ENCODE data around the gene ALDH1A2.
"Not testable (repeated sequence)": the region's sequence is repeated elsewhere in the genome, so short reads cannot be mapped to it uniquely, and the experiment has no call there.

The ALDH1A2 gene

GRCh38 chr15:58065445-58066041, at the start of gene ALDH1A2:
Gene ALDH1A2, minus strand, starts transcription at chr15:58065711. Its CDS starts 61 bp downstream, at chr15:58065650.
- DNase-seq (ENCODE audit: low read depth in 2 of 2) = no peak

GRCh38 chr15:58114812-58115211, 49.3 kb upstream of the ALDH1A2 start:
- DNase-seq (ENCODE audit: low read depth in 2 of 2) = no peak

- no peak for DNase-seq (ENCODE audit: low read depth in 2 of 2)
Observed at GRCh38 chr15:58114388-58114787, 48.9 kb upstream of the ALDH1A2 start.

- DNase-seq (ENCODE audit: low read depth in 2 of 2) = not testable (repeated sequence)
Observed at GRCh38 chr15:58113358-58113757, 47.8 kb upstream of the ALDH1A2 start.

GRCh38 chr15:58111718-58112104, 46.2 kb upstream of the ALDH1A2 start:
- DNase-seq (ENCODE audit: low read depth in 2 of 2) = no peak

GRCh38 chr15:58110999-58111717, 45.6 kb upstream of the ALDH1A2 start:
- no peak for DNase-seq (ENCODE audit: low read depth in 2 of 2)

GRCh38 chr15:58109419-58109818, 43.9 kb upstream of the ALDH1A2 start:
- no peak for DNase-seq (ENCODE audit: low read depth in 2 of 2)

- DNase-seq (ENCODE audit: low read depth in 2 of 2) = no peak
Observed at GRCh38 chr15:58108117-58108516, 42.6 kb upstream of the ALDH1A2 start.

GRCh38 chr15:58103482-58103881, 38.0 kb upstream of the ALDH1A2 start:
- no peak for DNase-seq (ENCODE audit: low read depth in 2 of 2)

- no peak for DNase-seq (ENCODE audit: low read depth in 2 of 2)
Observed at GRCh38 chr15:58096529-58097084, 31.1 kb upstream of the ALDH1A2 start.

- DNase-seq (ENCODE audit: low read depth in 2 of 2) = no peak
Observed at GRCh38 chr15:58095415-58095814, 29.9 kb upstream of the ALDH1A2 start.

- no peak for DNase-seq (ENCODE audit: low read depth in 2 of 2)
Observed at GRCh38 chr15:58087871-58088270, 22.4 kb upstream of the ALDH1A2 start.

GRCh38 chr15:58086491-58086890, 21.0 kb upstream of the ALDH1A2 start:
- no peak for DNase-seq (ENCODE audit: low read depth in 2 of 2)

GRCh38 chr15:58083526-58083925, 18.0 kb upstream of the ALDH1A2 start:
- no peak for DNase-seq (ENCODE audit: low read depth in 2 of 2)

GRCh38 chr15:58081891-58082290, 16.4 kb upstream of the ALDH1A2 start:
- no peak for DNase-seq (ENCODE audit: low read depth in 2 of 2)

- no peak for DNase-seq (ENCODE audit: low read depth in 2 of 2)
Observed at GRCh38 chr15:58081456-58081855, 15.9 kb upstream of the ALDH1A2 start.

- not testable (repeated sequence) for DNase-seq (ENCODE audit: low read depth in 2 of 2)
Observed at GRCh38 chr15:58080959-58081358, 15.4 kb upstream of the ALDH1A2 start.

- no peak for DNase-seq (ENCODE audit: low read depth in 2 of 2)
Observed at GRCh38 chr15:58080398-58080797, 14.9 kb upstream of the ALDH1A2 start.

- no peak for DNase-seq (ENCODE audit: low read depth in 2 of 2)
Observed at GRCh38 chr15:58078591-58078990, 13.1 kb upstream of the ALDH1A2 start.

GRCh38 chr15:58077427-58077826, 11.9 kb upstream of the ALDH1A2 start:
- DNase-seq (ENCODE audit: low read depth in 2 of 2) = no peak

- DNase-seq (ENCODE audit: low read depth in 2 of 2) = no peak
Observed at GRCh38 chr15:58074452-58074851, 8.9 kb upstream of the ALDH1A2 start.

- DNase-seq (ENCODE audit: low read depth in 2 of 2) = peak in 1 of 2 experiments; percentile 16
Observed at GRCh38 chr15:58070801-58071418, 5.4 kb upstream of the ALDH1A2 start.

GRCh38 chr15:58069008-58069407, 3.5 kb upstream of the ALDH1A2 start:
- no peak for DNase-seq (ENCODE audit: low read depth in 2 of 2)
